ENCODE measurements around the gene TOR1A. TPM values are rescaled to one million over a fixed set of nuclear protein-coding genes. Genes with fewer than 3 reads are reported as not detected.

The TOR1A gene
- polyA plus RNA-seq, 1 donor (not counting 4 experiments of a cell fraction or from before 2014, with no cell fraction given) = 60.6 TPM

- Histone ChIP-seq H3K9me3 (ENCODE audit: control insufficient read depth, low read depth, low read length) (no peaks in the 10 kb centered on the region), H3K27me3 (ENCODE audit: control insufficient read depth, extremely low read depth, insufficient read depth, low read length) (peaks cover 13% of the 10 kb centered on the region), H4K20me1 (ENCODE audit: control insufficient read depth, extremely low read depth, insufficient read depth, low read length) (peaks cover 2% of the 10 kb centered on the region), H3K9me1 (ENCODE audit: control insufficient read depth, extremely low read depth, insufficient read depth, low read length) (no peaks in the 10 kb centered on the region), H2AFZ (ENCODE audit: control insufficient read depth, low read length) (no peak overlapping the region), H3K4me2 (ENCODE audit: control insufficient read depth, extremely low read depth, insufficient read depth, low read depth, low read length) (no peak overlapping the region), H3K36me3 (ENCODE audit: control insufficient read depth in 2 of 2, extremely low read depth in 1 of 2, insufficient read depth in 2 of 2, low read length in 2 of 2) (no peaks in the 10 kb centered on the region), H3K9ac (ENCODE audit: control insufficient read depth, extremely low read depth, insufficient read depth, low read length) (no peak overlapping the region), H3K4me3 (ENCODE audit: control insufficient read depth in 2 of 3, extremely low read depth in 1 of 3, insufficient read depth in 2 of 3, low read depth in 1 of 3, low read length in 3 of 3) (no peak overlapping the region), H3K79me2 (ENCODE audit: control insufficient read depth, insufficient read depth, low read length) (no peaks in the 10 kb centered on the region), H3K4me1 (ENCODE audit: control insufficient read depth, extremely low read depth, insufficient read depth, low read length) (peaks cover 28% of the 10 kb centered on the region), H3K27ac (ENCODE audit: control insufficient read depth, insufficient read depth, low read length) (no peak overlapping the region)
- TF ChIP-seq CTCF (optimal IDR thresholded peaks at IDR 0.05 in 1 of 3, IDR thresholded peaks at IDR 0.05 in 1 of 3, conservative IDR thresholded peaks at IDR 0.05 in 1 of 3; ENCODE audit: extremely low read depth in 1 of 3, insufficient read depth in 2 of 3, low read length in 3 of 3) (no peak), EZH2 (IDR thresholded peaks at IDR 0.05; ENCODE audit: low read length) (no peak)
- no peak for DNase-seq (ENCODE audit: low read depth, low spot score)
- no peak for FAIRE-seq
- dilution Hi-C loops (cut with MboI; ENCODE audit: extremely low pct_ligation_motif_present, low sequenced_read_pairs) = no loop called here
These were observed 48.5 kb downstream of the TOR1A start for GRCh38 chr9:129775448-129775798.

- Histone ChIP-seq H4K20me1 (ENCODE audit: control insufficient read depth, extremely low read depth, insufficient read depth, low read length) (peaks cover 2% of the 10 kb centered on the region), H2AFZ (ENCODE audit: control insufficient read depth, low read length) (no peak overlapping the region), H3K79me2 (ENCODE audit: control insufficient read depth, insufficient read depth, low read length) (no peaks in the 10 kb centered on the region), H3K9me3 (ENCODE audit: control insufficient read depth, low read depth, low read length) (no peaks in the 10 kb centered on the region), H3K27me3 (ENCODE audit: control insufficient read depth, extremely low read depth, insufficient read depth, low read length) (peaks cover 13% of the 10 kb centered on the region), H3K4me1 (ENCODE audit: control insufficient read depth, extremely low read depth, insufficient read depth, low read length) (peaks cover 28% of the 10 kb centered on the region), H3K4me2 (ENCODE audit: control insufficient read depth, extremely low read depth, insufficient read depth, low read depth, low read length) (no peak overlapping the region), H3K9ac (ENCODE audit: control insufficient read depth, extremely low read depth, insufficient read depth, low read length) (no peak overlapping the region), H3K9me1 (ENCODE audit: control insufficient read depth, extremely low read depth, insufficient read depth, low read length) (no peaks in the 10 kb centered on the region), H3K4me3 (ENCODE audit: control insufficient read depth in 2 of 3, extremely low read depth in 1 of 3, insufficient read depth in 2 of 3, low read depth in 1 of 3, low read length in 3 of 3) (no peak overlapping the region), H3K36me3 (ENCODE audit: control insufficient read depth in 2 of 2, extremely low read depth in 1 of 2, insufficient read depth in 2 of 2, low read length in 2 of 2) (no peaks in the 10 kb centered on the region), H3K27ac (ENCODE audit: control insufficient read depth, insufficient read depth, low read length) (no peak overlapping the region)
- FAIRE-seq = no peak
- DNase-seq (ENCODE audit: low read depth, low spot score) = no peak
- dilution Hi-C loops (cut with MboI; ENCODE audit: extremely low pct_ligation_motif_present, low sequenced_read_pairs) = no loop called here
- no peak for TF ChIP-seq EZH2 (IDR thresholded peaks at IDR 0.05; ENCODE audit: low read length)
These were observed 49.0 kb downstream of the TOR1A start for GRCh38 chr9:129774791-129775447.

All from keratinocyte (primary cell).